HL-60 (cell line): ENCODE results near the gene SP1.

Source experiments
- DNase-seq, 2 experiments: peaks; one replicate each; pipeline ENCODE4 v3.0.0-alpha.2; 2010 to 2020; ENCODE audit warnings: low read depth in 1 of 2, low spot score in 1 of 2
- H3K27ac ChIP-seq: fragments of 250-450 bp; sonication (Bioruptor Pico); replicated peaks from 2 replicates; pipeline ENCODE4 v1.5.1; 2020; ENCODE audit warnings: mild to moderate bottlenecking, moderate library complexity
- H3K27me3 ChIP-seq: fragments of 250-450 bp; sonication (Bioruptor Pico); 2 replicates; pipeline ENCODE4 v1.5.1; 2021; ENCODE audit warnings: mild to moderate bottlenecking, moderate library complexity; ENCODE audit not compliant: insufficient read depth, poor library complexity, severe bottlenecking
- H3K4me3 ChIP-seq: replicated peaks from 2 replicates; pipeline ENCODE4 v1.5.1; 2011; ENCODE audit warnings: mild to moderate bottlenecking, control low read depth, low read length; ENCODE audit not compliant: insufficient read depth
- CTCF ChIP-seq: IDR thresholded peaks from one replicate; pipeline ENCODE4 v1.5.1; 2011; ENCODE audit warnings: low read length, control low read depth, inconsistent platforms; ENCODE audit not compliant: insufficient read depth
- GABPA ChIP-seq: IDR thresholded peaks from 2 replicates; pipeline ENCODE4 v1.6.1; 2012; ENCODE audit warnings: low read depth
- POLR2AphosphoS5 ChIP-seq: IDR thresholded peaks from 2 replicates; pipeline ENCODE4 v1.6.1; 2012; ENCODE audit warnings: low read depth
- REST ChIP-seq: IDR thresholded peaks from 2 replicates; pipeline ENCODE4 v1.6.1; 2012; ENCODE audit warnings: low read depth; ENCODE audit not compliant: insufficient replicate concordance
- SPI1 ChIP-seq: IDR thresholded peaks from 2 replicates; pipeline ENCODE4 v1.6.1; 2012; ENCODE audit warnings: low read depth, mild to moderate bottlenecking, borderline replicate concordance

The SP1 gene

DNA sequence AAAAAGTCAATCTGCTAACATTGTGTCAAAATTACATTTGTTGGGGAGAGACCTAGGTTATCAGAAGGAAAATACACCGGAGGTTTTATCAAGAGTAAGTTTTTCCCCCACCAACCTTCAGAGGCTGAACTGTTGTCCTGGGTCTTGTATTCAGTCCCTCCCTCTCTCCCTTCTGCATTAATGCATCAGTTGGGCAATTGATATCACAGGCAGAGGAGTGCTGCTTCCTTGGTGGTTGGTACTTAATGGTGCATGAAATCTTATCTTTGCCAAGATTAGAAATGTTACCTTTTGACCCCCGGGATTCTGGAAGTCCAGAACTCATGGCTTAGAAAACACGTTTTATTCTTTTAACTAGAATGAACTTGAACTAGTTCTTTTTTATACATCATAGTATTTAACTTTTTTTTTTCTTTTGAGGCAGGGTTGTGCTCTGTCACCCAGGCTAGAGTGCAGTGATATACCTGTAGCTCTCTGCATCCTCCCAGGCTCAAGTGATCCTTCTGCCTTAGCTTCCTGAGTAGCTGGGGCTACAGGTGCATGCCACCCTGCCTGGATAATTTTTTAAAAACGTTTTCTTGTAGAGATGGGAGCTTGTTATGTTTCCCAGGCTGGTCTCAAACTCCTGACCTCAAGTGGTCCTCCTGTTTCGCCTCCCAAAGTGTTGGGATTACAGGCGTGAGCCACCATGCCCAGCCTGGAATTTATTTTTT, 76.8 kb downstream of the SP1 start:
- no peak for TF ChIP-seq SPI1
- TF ChIP-seq GABPA, result no peak
- TF ChIP-seq POLR2AphosphoS5, result peak; percentile 37; the same call in 1 of the 2 replicates
- Histone ChIP-seq H3K4me3 (no peak overlapping the region), H3K27ac (no peak overlapping the region)

DNA sequence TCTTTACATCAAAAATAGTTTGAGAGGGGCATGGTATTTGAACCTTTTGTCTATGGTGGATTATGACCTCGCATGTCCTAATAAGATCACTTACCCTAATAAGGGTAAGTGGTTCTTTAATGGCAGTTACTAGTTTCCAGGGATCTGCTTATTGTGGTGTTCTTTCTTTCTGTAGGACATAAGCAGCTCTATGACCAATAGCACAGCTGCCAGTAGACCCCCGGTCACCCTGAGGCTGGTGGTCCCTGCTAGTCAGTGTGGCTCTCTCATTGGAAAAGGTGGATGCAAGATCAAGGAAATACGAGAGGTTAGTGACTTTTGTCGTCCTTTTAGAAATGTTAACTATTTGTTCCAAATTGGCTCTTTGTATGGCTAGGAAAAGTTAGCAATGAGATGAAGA, 79.1 kb downstream of the SP1 start:
- no peak overlapping the region for H3K4me3 ChIP-seq
- DNase-seq, result no peak
- TF ChIP-seq CTCF (no peak), SPI1 (no peak), GABPA (no peak), REST (no peak), POLR2AphosphoS5 (no peak)
- H3K27ac ChIP-seq, result no peak overlapping the region
- no peaks in the 10 kb centered on the region for H3K27me3 ChIP-seq

More for the DNA sequence above, 76.8 kb downstream of the SP1 start:
- H3K27me3 ChIP-seq, result no peaks in the 10 kb centered on the region
- DNase-seq, result no peak

- DNase-seq, result no peak
- TF ChIP-seq SPI1 (no peak), POLR2AphosphoS5 (no peak), REST (no peak), CTCF (no peak), GABPA (no peak)
- H3K27me3 ChIP-seq, result no peaks in the 10 kb centered on the region
- no peak overlapping the region for H3K4me3 ChIP-seq
- H3K27ac ChIP-seq, result no peak overlapping the region
These were observed 81.1 kb downstream of the SP1 start for GRCh38 chr12:53461059-53461458.

GRCh38 chr12:53461591-53461990, 81.6 kb downstream of the SP1 start:
- Histone ChIP-seq H3K27me3 (no peaks in the 10 kb centered on the region), H3K4me3 (no peak overlapping the region), H3K27ac (no peak overlapping the region)
- TF ChIP-seq POLR2AphosphoS5, result no peak
- no peak for DNase-seq

DNA sequence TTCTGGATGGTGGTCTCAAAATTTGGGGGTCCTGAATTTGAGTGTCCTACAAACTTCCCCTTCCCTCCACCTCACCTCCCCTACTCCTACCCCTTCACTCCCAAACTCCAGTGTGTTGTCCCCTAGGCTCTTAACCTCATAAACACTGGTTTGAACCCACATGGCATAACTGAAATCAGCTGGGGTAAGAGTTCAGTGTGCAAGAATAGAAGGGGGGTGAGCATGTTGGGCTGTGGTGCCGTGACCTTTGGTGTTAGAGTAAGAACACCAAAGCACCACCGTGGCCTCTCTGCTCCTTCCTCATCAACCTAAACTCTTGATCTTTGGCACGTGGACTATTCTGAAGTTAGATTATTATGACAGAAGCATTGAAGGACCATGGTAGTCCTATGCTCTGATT, 83.0 kb downstream of the SP1 start:
- TF ChIP-seq CTCF (no peak), POLR2AphosphoS5 (no peak), GABPA (no peak), REST (no peak), SPI1 (no peak)
- no peak for DNase-seq
- no peak overlapping the region for H3K27ac ChIP-seq
- H3K4me3 ChIP-seq, result no peak overlapping the region
- no peaks in the 10 kb centered on the region for H3K27me3 ChIP-seq
